NCI-H510A (cell line): ENCODE results near the gene GUSB.
"Not testable (repeated sequence)": the region's sequence is repeated elsewhere in the genome, so short reads cannot be mapped to it uniquely, and the experiment has no call there.

ENCODE experiments used
- DNase-seq: peaks from one replicate; lab custom pipeline; 2025; lab: John Stamatoyannopoulos, UW

The GUSB gene

GRCh38 chr7:65975814-65976445 is 6.1 kb downstream of the GUSB start:
- DNase-seq, result no peak

GRCh38 chr7:65974876-65975275 is 7.1 kb downstream of the GUSB start:
- no peak for DNase-seq

- DNase-seq, result no peak
These were observed 7.7 kb downstream of the GUSB start for GRCh38 chr7:65974191-65974801.

- DNase-seq, result no peak
These were observed 9.0 kb downstream of the GUSB start for GRCh38 chr7:65972976-65973375.

GRCh38 chr7:65971021-65971420 is 11.0 kb downstream of the GUSB start:
- DNase-seq, result no peak

- no peak for DNase-seq
These were observed 13.5 kb downstream of the GUSB start for GRCh38 chr7:65968256-65969185.

GRCh38 chr7:65967361-65968155 is 14.5 kb downstream of the GUSB start:
- DNase-seq, result no peak

GRCh38 chr7:65966146-65966545 is 15.9 kb downstream of the GUSB start:
- no peak for DNase-seq

- DNase-seq, result not testable (repeated sequence)
These were observed 17.3 kb downstream of the GUSB start for GRCh38 chr7:65964671-65965070.

- DNase-seq, result no peak
These were observed 20.0 kb downstream of the GUSB start for GRCh38 chr7:65962033-65962432.

- DNase-seq, result no peak
These were observed 21.5 kb downstream of the GUSB start for GRCh38 chr7:65960351-65961074.

- no peak for DNase-seq
These were observed 26.3 kb downstream of the GUSB start for GRCh38 chr7:65955718-65956117.

- no peak for DNase-seq
These were observed 28.0 kb downstream of the GUSB start for GRCh38 chr7:65953890-65954450.

GRCh38 chr7:65953001-65953720 is 28.9 kb downstream of the GUSB start:
- DNase-seq, result no peak

- DNase-seq, result no peak
These were observed 30.0 kb downstream of the GUSB start for GRCh38 chr7:65951837-65952578.

GRCh38 chr7:65946904-65947303 is 35.1 kb downstream of the GUSB start:
- DNase-seq, result no peak

- DNase-seq, result not testable (repeated sequence)
These were observed 36.2 kb downstream of the GUSB start for GRCh38 chr7:65945787-65946186.

- no peak for DNase-seq
These were observed 43.6 kb downstream of the GUSB start for GRCh38 chr7:65938336-65938895.

GRCh38 chr7:65937296-65937695 is 44.7 kb downstream of the GUSB start:
- no peak for DNase-seq
